Germinal center (tissue), 1 donor: ENCODE results near the gene UNG.
"Not testable (repeated sequence)": the region's sequence is repeated elsewhere in the genome, so short reads cannot be mapped to it uniquely, and the experiment has no call there.

ENCODE experiments used
- DNase-seq: peaks from one replicate; pipeline ENCODE4 v3.0.0; 2012; ENCODE audit warnings: mixed read lengths, low spot score

The UNG gene

DNA sequence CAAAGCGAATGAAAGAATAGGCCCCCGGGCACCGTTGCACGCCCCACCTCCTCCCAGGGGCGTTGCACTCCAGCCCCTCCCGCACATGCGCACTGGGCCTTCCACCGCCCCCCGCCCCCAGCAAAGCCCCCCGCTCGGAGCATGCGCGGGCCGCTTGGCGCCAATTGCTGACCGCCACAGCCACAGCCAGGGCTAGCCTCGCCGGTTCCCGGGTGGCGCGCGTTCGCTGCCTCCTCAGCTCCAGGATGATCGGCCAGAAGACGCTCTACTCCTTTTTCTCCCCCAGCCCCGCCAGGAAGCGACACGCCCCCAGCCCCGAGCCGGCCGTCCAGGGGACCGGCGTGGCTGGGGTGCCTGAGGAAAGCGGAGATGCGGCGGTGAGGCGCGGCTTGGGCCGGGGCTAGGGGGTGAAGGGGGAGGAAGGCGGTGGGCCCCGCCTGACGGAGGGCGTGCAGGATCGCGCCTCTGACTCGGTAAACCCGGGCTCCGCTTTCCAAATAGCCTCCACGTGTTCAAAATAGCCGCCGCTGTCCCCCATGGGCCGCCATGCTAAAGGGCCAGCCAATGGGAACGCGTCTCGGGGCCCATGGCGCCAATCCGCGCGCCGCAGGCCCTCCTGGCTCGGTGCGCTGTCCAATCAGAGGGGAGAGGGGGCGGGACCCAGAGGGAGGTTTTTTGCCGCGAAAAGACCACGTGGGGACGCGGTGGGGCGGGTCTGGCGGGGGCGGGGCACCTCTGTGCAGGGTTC lies at the start of gene UNG:
Gene UNG (plus strand): TSS at position 163 of the 748 bp plus-strand sequence. CDS start 83 bp downstream, at position 246.
- DNase-seq, result peak; percentile 99

DNA sequence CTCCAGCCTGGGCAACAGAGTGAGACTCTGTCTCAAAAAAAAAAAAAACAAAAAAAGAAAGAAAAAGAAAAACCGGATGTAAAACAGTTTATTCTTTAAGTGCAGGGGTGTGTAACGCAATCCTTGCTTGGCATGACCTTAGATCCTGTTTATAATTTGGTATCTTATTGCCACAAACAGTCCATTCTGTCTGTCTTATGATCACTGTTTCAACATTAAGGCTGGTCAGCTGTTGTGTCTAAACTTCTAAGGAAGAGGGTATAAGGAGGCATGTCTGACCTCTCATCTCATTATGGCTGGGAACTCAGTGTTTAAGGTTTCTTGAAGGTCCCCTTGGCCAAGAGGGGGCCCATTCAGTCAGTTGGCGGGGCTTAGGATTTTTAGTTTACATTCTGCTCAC lies 48.7 kb upstream of the UNG start:
- not testable (repeated sequence) for DNase-seq

DNA sequence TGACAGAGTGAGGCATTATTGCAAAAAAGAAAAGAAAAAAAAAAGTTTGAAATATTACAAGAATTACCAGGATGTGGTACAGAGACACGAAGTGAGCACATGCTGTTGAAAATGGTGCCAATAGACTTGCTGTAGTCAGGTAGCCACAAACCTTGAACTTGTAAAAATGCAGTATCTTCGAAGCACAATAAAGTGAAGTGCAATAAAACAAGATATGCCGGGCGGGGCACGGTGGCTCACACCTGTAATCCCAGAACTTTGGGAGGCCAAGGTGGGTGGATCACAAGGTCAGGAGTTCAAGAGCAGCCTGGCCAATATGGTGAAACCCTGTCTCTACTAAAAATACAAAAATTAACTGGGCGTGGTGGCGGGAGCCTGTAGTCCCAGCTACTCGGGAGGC lies 47.6 kb upstream of the UNG start:
- not testable (repeated sequence) for DNase-seq

GRCh38 chr12:109052097-109052413 lies 45.3 kb upstream of the UNG start:
- no peak for DNase-seq

DNA sequence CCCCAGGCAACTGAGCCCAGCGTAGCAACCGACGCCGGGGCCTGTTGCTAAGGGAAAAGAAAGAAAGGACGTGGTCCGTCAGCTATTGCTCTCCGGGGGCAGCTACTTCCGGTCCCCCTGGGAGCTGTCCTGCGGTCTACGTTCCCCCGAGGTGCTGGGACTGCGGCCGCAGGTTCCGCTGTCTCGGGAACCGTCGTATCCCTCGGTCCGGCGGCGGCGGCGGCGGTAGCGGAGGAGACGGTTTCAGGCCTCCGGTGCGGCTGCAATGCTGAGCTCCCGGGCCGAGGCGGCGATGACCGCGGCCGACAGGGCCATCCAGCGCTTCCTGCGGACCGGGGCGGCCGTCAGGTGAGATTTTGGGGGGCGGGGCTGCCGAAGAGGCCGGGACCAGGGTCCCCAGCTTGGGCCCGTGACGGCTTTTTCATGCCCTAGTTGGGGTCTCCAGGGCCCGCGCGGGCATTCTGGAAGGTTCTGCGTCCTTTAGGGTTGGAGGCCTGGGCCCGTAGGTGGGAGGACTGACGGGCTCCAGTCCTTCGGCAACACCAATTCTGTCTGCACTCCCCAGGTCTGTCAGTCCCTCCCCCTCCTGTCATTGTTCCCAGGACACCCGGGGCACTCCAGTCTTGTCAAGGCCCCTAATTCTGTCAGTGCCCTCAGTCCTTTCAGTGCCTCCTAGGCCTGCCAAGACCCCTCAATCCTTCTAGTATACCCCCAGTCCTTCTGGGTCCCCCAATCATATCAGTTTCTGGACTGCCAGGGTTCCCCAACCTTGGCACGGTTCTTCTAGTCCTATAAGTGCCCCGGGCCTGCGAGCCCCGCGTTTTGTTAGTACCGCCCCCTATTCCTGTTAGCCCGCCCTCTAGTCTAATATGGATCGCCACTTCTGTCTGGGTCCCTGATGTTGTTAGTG lies 44.7 kb upstream of the UNG start, which contains the start of gene USP30:
Gene USP30 (plus strand): TSS at position 163 of the 910 bp plus-strand sequence. CDS start 103 bp downstream, at position 266.
- peak; percentile 91 for DNase-seq

DNA sequence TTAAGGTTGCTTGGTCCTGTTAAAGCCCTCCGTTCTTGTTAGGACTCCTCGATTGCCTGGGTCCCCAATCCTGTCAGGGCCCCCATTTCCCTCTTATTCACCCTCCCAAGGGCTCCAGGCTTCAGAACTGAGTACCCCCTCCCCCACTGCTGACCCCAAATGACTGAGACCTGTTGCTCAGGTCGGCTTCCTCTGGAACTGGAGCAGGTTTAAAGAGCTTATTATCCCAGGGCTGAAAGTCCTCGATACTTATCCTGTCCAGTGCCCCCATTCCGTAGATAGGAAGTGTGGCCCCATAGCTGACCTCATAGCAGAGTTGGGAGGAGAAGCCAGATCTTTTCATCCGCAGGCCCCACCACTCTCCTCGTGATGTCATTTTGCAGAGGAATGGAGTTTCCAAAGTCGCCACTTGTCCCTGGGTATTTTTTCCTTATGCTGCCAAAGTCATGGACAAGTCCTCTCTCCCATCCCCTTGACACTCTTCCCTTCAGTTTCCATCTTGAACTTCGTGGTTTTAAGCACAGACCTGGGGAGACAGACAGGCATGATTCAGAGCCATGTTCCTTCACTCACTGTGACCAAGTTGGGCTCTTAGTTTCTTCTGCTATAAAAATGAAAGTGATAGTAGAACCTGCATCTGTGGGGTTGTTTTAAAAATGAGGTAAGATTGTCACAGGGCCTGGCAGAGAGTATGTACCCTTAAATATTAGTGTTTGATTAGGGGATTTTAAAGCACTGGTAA lies 43.8 kb upstream of the UNG start:
- peak; percentile 69 for DNase-seq

DNA sequence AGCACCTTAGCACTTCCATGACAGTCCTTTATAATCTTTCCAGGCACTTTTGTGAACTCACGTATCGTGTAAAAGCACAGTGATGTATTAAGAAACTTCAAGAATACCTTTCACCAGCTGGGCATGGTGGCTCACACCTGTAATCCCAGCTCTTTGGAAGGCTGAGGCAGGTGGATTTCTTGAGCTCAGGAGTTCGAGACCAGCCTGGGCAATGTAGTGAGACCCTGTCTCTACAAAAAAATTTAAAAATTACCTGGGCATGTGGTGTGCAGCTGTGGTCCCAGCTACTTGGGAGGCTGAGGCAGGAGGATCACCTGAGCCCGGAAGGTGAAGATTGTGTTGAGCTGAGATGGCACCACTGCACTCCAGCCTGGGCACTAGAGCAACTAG lies 43.3 kb upstream of the UNG start:
- DNase-seq, result not testable (repeated sequence)

- DNase-seq, result no peak
Observed at GRCh38 chr12:109054520-109054919, 42.9 kb upstream of the UNG start.

GRCh38 chr12:109056891-109057290 lies 40.5 kb upstream of the UNG start:
- DNase-seq, result no peak

DNA sequence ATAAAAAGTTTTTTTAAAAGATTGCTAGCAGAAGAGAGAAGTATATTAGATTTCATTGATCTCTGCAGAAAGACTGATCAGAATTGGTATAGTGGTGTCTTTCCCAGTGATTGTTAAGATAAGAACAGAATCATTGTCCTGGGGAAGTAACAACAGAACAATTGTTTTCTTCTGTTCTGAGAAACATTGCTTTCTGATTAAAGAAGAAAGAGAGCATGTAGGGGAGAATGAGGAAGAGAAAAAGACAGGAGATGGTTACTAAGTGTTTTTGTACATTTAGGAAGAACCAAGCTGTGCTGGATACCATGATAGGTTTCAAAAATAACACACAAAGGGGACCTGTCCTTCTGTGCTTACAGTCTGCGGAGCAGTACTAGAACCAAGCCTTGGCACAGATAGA lies 40.0 kb upstream of the UNG start:
- DNase-seq, result no peak

GRCh38 chr12:109058773-109059172 lies 38.6 kb upstream of the UNG start:
- no peak for DNase-seq

GRCh38 chr12:109064143-109064542 lies 33.3 kb upstream of the UNG start:
- DNase-seq, result no peak

DNA sequence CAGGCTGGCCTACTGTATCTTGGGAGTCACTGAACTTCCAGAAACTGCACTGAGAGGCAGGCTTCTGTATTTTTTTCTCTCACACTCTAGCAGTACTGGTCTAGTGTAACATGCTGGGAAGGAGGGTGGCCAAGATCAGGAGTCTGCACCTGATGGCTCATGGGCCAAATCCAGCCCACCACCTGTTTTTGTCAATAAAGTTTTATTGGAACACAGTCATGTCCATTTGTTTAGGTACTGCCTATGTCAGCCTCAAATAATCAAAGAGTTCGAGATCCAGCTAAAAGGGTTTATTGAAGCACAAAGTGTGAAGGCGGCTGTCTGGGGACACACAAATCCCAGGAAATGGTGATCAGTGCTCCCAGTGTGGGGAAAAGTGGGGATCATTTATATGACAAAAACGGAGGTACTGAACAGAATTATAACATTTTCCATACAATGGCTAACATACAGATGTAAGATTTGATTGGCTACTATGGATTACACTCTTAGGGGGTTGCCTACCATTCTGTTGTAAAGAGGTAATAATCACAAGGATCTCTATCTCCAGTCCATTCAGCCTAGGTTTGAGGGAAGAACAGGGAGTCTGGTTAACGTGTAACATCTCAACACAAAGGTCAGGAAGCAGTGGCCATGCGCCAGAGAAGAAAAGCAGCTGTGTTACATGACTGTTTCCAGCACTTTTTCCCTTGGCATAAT lies 32.1 kb upstream of the UNG start:
- DNase-seq, result no peak

GRCh38 chr12:109065853-109066193 lies 31.6 kb upstream of the UNG start:
- no peak for DNase-seq

GRCh38 chr12:109069307-109070271 lies 27.8 kb upstream of the UNG start:
- DNase-seq, result no peak

DNA sequence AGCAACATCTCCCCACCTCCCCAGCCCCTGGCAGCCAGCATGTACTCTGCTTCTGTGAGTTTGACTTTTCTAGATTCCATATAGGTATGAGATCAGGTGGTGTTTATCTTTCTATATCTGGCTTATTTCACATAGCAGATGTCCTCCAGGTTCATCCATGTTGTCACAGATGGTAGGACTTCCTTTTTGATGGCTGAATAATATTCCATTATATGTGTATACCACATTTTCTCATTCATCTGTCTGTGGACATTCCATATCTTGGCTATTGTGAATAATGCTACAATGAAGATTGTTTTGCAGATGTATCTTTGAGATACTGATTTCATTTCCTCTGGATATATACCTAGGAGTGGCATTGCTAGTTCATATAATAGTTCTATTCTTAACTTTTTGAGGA lies 22.5 kb upstream of the UNG start:
- no peak for DNase-seq

GRCh38 chr12:109082751-109083150 lies 14.6 kb upstream of the UNG start:
- no peak for DNase-seq

DNA sequence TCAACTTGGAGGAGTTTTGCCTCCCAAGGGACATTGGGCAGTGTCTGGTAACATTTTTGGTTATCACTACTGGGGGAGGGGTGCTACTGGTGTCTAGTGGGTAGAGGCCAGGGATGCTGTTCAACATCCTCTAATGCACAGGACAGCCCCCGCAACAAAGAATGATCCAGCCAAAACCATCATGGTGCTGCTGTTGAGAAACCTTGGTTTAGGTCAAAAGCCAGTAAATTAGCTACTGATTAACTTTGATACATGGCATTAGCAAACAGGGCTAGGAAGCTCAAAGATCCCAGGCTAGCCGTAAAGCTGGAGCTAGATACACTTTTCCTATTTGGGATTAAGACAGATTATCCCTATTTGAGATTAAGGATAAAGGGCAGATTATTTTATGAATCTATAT lies 13.0 kb upstream of the UNG start:
- no peak for DNase-seq

- no peak for DNase-seq
Observed at GRCh38 chr12:109085590-109085989, 11.8 kb upstream of the UNG start.

- no peak for DNase-seq
Observed at GRCh38 chr12:109087250-109087649, 10.1 kb upstream of the UNG start.

DNA sequence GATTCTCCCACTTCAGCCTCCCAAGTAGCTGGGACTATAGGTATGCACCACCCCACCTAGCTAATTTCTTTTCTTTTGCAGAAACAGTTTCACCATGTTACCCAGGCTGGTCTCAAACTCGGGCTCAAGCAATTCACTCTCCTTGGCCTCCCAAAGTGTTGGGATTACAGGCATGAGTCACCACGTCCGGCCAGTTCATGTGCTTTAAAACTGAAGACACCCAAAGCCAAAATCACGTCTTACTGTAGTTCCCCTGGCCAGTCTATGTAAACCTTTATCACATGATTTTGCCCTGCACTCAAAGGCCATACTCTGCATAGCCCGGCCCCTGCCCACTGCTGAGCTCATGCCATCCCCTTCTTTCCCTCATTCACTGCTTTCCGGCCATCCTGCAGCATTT lies 8.6 kb upstream of the UNG start:
- no peak for DNase-seq
